Thoracic aorta (tissue), 2 donors: ENCODE measurements around the gene LTC4S. TPM values are rescaled to one million over a fixed set of nuclear protein-coding genes. Genes with fewer than 3 reads are reported as not detected.

ENCODE experiments used
- ATAC-seq: fragments of 150-250 bp; one replicate; pipeline ENCODE4 v1.8.0; 2017; ENCODE audit warnings: low read depth; ENCODE audit not compliant: insufficient number of reproducible peaks, low FRiP score
- DNase-seq: peaks from one replicate; pipeline ENCODE4 v3.0.0-alpha.2; 2020; ENCODE audit warnings: low spot score
- H3K27ac ChIP-seq, 2 donors: fragments of 200-600 bp; sonication (generic); 1 replicate in 1 of 2; 2 replicates in 1 of 2; pipeline ENCODE4 v1.5.1; 2016; ENCODE audit warnings: mild to moderate bottlenecking in 2 of 2, moderate library complexity in 2 of 2
- H3K27me3 ChIP-seq: fragments of 200-600 bp; sonication (generic); replicated peaks from 2 replicates; pipeline ENCODE4 v1.6.0; 2016; ENCODE audit warnings: mild to moderate bottlenecking; ENCODE audit not compliant: insufficient read depth
- H3K36me3 ChIP-seq: fragments of 200-600 bp; sonication (generic); one replicate; pipeline ENCODE4 v1.5.1; 2016
- H3K4me1 ChIP-seq, 2 donors: fragments of 200-600 bp; sonication (generic); 1 replicate in 1 of 2; 2 replicates in 1 of 2; pipeline versions ENCODE4 v1.5.1 to v1.6.0; 2016; ENCODE audit warnings: low read depth in 2 of 2, mild to moderate bottlenecking in 1 of 2; ENCODE audit not compliant: control insufficient read depth in 1 of 2
- H3K4me3 ChIP-seq: fragments of 200-600 bp; sonication (generic); 2 replicates; pipeline ENCODE4 v1.5.1; 2016; ENCODE audit warnings: mild to moderate bottlenecking
- H3K9me3 ChIP-seq: fragments of 200-600 bp; sonication (generic); 2 replicates; pipeline ENCODE4 v1.5.1; 2016
- total RNA-seq, 2 donors: library from RNA; depleted of rRNA; stranded (reverse); fragments of >200 nt; gene quantifications; one replicate each; pipeline versions ENCODE4 v1.1.0 to v1.2.3, GENCODE V29; 2016
- TF ChIP-seq, protein P1 (sequence below): fragments of 200-600 bp; sonication (generic); IDR thresholded peaks from one replicate; pipeline ENCODE4 v1.5.1; 2019; ENCODE audit warnings: antibody characterized with exemption

LTC4S gene
- total RNA-seq, 2 donors from 2014 or later = 4.9 to 6.6 TPM

- Histone ChIP-seq H3K36me3 (peaks cover 64% of the 10 kb centered on the region), H3K4me3 (peak overlapping the region; percentile 99), H3K27me3 (no peaks in the 10 kb centered on the region), H3K27ac (peak overlapping the region in 1 of 2 donors; percentile 38), H3K4me1 (peaks cover 42 to 76% of the 10 kb centered on the region in 2 donors), H3K9me3 (no peaks in the 10 kb centered on the region)
- TF ChIP-seq, protein P1, sequence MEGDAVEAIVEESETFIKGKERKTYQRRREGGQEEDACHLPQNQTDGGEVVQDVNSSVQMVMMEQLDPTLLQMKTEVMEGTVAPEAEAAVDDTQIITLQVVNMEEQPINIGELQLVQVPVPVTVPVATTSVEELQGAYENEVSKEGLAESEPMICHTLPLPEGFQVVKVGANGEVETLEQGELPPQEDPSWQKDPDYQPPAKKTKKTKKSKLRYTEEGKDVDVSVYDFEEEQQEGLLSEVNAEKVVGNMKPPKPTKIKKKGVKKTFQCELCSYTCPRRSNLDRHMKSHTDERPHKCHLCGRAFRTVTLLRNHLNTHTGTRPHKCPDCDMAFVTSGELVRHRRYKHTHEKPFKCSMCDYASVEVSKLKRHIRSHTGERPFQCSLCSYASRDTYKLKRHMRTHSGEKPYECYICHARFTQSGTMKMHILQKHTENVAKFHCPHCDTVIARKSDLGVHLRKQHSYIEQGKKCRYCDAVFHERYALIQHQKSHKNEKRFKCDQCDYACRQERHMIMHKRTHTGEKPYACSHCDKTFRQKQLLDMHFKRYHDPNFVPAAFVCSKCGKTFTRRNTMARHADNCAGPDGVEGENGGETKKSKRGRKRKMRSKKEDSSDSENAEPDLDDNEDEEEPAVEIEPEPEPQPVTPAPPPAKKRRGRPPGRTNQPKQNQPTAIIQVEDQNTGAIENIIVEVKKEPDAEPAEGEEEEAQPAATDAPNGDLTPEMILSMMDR = no peak
- ATAC-seq (no peak), DNase-seq (no peak)
Observed at GRCh38 chr5:179823937-179824744, 30.4 kb downstream of the LTC4S start.

DNA sequence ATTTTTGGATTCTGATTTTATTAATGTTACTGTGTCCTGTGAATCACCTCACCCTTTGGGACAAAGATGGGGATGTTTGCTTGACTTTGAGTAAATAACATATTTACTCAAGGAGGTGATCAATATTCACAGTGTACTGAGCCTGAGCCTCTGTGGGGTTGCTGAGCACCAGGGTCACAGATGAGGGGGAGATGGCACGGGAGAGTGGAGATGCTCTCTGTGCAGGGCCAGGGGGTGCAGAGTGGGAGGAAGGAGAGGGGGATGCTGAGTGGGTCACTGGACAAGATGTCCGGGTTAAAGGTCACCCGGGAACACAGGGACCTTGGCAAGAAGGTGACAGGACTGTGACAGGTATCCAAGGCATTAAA lies 30.9 kb downstream of the LTC4S start:
- Histone ChIP-seq H3K4me3 (no peak overlapping the region), H3K36me3 (peaks cover 68% of the 10 kb centered on the region), H3K27ac (no peak overlapping the region), H3K4me1 (peaks cover 36 to 70% of the 10 kb centered on the region in 2 donors), H3K9me3 (no peaks in the 10 kb centered on the region), H3K27me3 (no peaks in the 10 kb centered on the region)
- DNase-seq = no peak
- no peak for ATAC-seq
- TF ChIP-seq, protein P1 = no peak

GRCh38 chr5:179825655-179826182 lies 31.9 kb downstream of the LTC4S start:
- no peaks in the 10 kb centered on the region for H3K27me3 ChIP-seq
- ATAC-seq (no peak), DNase-seq (no peak)
- H3K36me3 ChIP-seq = peaks cover 78% of the 10 kb centered on the region
- H3K4me3 ChIP-seq = no peak overlapping the region
- H3K9me3 ChIP-seq = no peaks in the 10 kb centered on the region
- no peak overlapping the region for H3K27ac ChIP-seq
- H3K4me1 ChIP-seq = peaks cover 33 to 64% of the 10 kb centered on the region in 2 donors
- TF ChIP-seq, protein P1 = no peak

GRCh38 chr5:179827680-179828079 lies 33.9 kb downstream of the LTC4S start:
- TF ChIP-seq, protein P1 = no peak
- Histone ChIP-seq H3K27me3 (no peaks in the 10 kb centered on the region), H3K36me3 (peaks cover 92% of the 10 kb centered on the region), H3K4me1 (peaks cover 25 to 54% of the 10 kb centered on the region in 2 donors), H3K27ac (peak overlapping the region in 1 of 2 donors; percentile 26), H3K9me3 (no peaks in the 10 kb centered on the region), H3K4me3 (no peak overlapping the region)
- no peak for ATAC-seq
- DNase-seq = no peak

DNA sequence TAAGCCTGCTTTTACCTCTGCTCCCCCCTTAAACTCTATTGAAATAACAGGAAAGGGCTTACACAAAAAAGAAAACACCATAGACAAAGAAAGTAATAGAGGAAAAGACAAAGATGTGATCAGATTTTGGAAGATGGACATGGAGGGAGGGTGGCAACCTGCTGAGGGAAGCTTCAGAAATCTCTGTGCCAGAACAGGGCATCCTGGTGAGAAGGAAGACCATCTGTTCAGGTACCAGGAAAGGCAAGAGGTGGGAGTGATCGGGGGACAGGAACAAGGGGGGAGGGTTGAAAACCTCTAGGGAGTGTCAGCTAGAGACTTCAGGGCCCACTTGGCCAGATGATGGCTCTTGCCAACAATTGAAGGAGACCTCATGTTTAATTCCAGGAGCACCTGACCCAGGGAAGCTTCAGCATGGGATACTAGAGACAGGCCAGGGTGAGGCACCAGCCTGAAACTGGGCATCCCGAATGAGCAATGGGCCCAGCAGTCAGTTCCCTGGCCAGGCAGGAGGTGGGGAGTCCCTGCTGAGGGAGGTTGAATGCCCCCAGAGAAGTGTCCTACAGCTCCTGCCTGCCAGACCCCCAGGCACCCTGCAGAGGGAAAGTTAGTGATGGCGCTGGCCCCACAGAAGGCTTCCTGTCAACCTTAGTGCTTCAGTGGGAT lies 35.1 kb downstream of the LTC4S start:
- no peak for ATAC-seq
- Histone ChIP-seq H3K27me3 (no peaks in the 10 kb centered on the region), H3K4me1 (peaks cover 16 to 49% of the 10 kb centered on the region in 2 donors), H3K4me3 (no peak overlapping the region), H3K36me3 (peaks cover 94% of the 10 kb centered on the region), H3K27ac (peak overlapping the region in 1 of 2 donors; percentile 22), H3K9me3 (no peaks in the 10 kb centered on the region)
- TF ChIP-seq, protein P1 = no peak
- no peak for DNase-seq
